Left cardiac atrium (tissue), 4 donors: ENCODE results near the gene AKAP8L. TPM values are rescaled to one million over a fixed set of nuclear protein-coding genes. Genes with fewer than 3 reads are reported as not detected.

Source experiments
- ATAC-seq, 2 donors: fragments of 200-7000 bp; cut with Tn5 transposase; one replicate each; pipeline ENCODE4 v1.9.1; 2020; ENCODE audit warnings: mild to moderate bottlenecking in 2 of 2, moderate library complexity in 2 of 2
- DNase-seq: peaks from one replicate; pipeline ENCODE4 v3.0.0-alpha.2; 2020
- intact Hi-C, 2 donors: fragments of 100-400 bp; cut with DNase I; formaldehyde crosslinking; loops; one replicate each; pipeline versions ENCODE4 v1.14.1 to v1.15.1; 2022 to 2023
- long read RNA-seq: library from polyadenylated mRNA; unstranded; transcript quantifications from one replicate; pipeline ENCODE4 v2.0.0, GENCODE V29; 2021
- total RNA-seq, 2 donors: library from RNA; stranded (reverse); fragmentation: NEBNext Ultra II Directional; extraction: Animal tissue kit (Norgen Biotek cat#: 25700); gene quantifications; one replicate each; pipeline ENCODE4 v1.2.1, GENCODE V29; 2021
- donor health status: DM: no; HTN: yes; CAD: no.
- donor health status: DM: no; HTN: yes; CAD: no; lungs with severe emphysema.
- donor health status: DM: yes; HTN: yes; CAD: no.
- donor health status: Dilated cardiomyopathy.

The AKAP8L gene
- total RNA-seq = 10 to 100 TPM; 61.5 to 74.2 TPM
- long read RNA-seq, partial matches to known transcripts = 3 of 4 reads
- long read RNA-seq, other reads (novel, unspliced or antisense) = 0 of 4 reads

DNA sequence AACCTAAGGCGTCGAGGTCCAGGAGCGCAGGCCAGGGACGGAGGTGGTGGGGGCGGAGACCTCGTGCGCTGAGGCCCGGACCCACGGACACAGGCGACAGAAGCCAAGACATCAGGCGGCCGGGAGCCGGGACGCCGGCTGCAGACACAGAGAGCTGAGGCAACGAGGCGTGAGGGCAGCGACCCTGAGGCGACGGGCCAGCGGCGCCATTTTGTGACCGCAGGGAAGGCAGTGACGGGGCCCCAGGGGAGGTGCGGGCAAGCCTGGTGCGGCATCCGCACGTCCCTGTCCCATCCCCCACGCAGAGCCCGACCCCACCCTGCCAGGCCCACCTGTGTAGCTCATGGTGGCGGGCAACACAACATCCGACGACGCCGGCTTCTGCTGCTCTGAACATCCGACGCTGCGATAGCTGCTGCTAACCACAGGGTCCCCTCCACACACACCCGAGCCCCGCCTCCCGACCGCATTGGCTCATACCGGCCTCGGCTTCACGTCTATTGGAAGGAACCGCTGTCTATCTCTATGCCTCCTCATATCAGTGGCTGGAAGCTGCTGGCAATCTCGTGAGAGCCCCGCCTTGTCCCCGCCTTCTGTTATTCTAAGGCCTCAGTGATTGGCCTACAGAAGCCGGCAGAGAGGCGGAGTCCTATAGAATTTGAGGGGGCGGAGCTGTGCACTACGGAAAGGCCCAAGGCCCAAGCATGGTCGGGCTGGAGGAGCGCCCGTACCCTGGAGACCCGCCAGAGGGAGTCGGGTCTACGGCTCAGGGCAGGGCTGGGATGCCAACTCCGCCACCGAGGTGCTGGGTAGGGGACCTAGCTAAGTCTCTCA is at the start of gene AKAP8L:
TSS of gene AKAP8L (minus strand) at position 410 of the 834 bp plus-strand sequence. CDS start at position 345, 65 bp downstream.
- ATAC-seq (peak; percentile 95 to 97), DNase-seq (peak; percentile 99)
- intact Hi-C loops = no loop called here

DNA sequence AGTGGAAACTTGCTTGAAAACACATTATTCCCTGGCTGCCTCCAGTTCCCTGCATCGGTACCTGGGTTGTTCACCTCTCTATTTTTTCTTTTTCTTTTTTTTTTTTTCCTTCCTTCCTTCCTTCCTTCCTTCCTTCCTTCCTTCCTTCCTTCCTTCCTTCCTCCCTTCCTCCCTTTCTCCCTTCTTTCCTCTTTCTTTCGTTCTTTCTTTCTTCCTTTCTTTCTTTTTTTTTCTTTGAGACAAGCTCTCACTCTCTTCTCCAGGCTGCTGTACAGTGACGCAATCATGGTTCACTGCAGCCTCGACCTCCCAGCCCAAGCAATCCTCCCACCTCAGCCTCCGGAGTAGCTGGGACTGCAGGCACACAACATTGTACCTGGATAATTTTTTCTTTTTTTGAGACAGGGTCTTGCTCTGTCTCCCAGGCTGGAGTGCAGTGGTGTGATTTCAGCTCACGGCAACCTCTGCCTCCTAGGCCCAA is 49.0 kb upstream of the AKAP8L start:
- intact Hi-C loops = no loop called here
- ATAC-seq (no peak), DNase-seq (no peak)

DNA sequence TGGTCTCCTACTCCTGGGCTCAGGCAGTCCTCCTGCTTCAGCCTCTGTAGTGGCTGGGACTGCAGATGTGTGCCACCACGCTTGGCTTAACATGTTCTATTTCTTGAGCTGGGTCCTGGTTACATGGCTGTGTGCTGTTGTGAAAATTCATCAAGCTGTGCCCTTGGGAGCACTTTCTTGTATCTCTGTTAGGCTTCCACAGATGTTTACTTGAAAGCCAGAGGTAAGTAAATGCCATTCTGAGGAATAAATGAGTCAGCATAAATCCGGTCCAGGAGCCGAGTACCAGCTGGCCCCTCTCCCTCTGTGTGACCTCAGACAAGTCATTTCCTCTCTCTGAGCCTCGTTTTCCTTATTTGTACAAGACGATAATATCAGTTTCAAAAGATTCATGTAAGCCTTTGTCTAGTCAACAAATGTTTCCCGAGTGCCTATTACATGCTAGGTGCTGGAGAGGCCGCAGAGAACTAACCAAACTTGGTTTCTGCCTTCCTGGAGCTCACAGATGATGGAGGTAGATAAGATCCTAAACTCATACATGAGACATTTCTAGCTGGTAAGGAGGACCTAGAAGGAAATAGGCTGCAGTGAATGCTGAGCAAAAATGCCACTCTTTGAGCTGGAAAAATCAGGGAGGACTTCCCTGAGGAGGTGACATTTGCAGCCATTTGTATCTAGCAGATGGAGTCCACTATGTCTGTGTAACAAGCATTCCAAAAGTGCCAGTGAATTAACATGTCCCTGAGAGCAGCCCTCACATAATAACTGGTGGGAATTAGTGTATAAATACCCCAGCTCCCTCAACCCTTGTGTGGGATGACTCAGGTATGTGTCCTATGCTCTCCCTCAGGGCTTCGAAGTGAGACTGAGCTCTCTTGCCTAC is 48.3 kb upstream of the AKAP8L start:
- ATAC-seq (no peak), DNase-seq (no peak)
- intact Hi-C loops = no loop called here

DNA sequence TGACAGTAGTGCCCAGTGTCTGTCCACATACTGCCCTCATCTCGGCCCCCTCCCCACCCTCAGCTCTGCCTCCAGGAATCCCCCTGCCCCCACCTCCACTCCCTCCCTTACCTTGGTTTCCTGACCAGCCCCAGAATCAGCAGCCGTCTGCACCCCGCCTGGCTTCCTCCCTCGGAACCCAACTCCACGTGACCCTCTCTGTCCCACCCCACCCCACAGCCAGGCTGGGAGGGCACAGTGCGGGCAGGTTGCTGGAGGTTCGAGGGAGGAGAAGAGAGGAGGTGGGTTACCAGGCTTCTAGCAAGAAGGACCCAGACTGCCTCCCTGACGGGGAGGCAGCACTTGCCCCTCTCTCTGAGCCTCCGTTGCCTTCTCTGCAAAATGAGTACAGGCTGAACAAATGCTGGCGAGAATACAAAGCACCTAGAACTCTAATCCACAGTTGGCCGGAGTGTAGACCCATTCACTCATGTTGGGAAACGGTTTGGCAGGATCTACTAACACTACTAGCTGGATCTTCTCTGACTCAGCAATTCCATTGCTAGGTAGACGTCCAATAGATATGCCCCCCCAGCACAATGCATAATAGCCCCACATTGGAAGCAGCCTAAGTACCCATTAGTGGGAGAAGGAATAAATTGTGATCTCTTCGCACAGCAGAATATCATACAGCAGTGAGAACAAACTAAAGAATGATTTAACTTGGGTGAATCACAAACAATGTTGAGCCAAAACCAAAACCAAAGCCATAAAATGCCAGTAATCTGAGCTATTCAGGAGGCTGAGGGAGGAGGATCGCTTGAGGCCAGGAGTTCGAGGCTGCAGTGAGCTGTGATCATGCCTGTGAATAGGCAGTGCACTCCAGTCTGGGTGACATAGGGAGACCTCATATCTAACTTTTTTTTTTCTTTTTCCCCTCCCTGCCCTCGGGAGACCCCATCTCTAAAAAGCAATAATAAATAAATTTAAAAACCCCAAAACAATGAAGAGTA is 45.9 kb upstream of the AKAP8L start, which contains the start of gene RASAL3:
TSS of gene RASAL3 (minus strand) at position 151 of the 992 bp plus-strand sequence. CDS start 186 bp downstream, outside the sequence.
- DNase-seq = no peak
- ATAC-seq = peak; percentile 65 to 70
- intact Hi-C loops = no loop called here

DNA sequence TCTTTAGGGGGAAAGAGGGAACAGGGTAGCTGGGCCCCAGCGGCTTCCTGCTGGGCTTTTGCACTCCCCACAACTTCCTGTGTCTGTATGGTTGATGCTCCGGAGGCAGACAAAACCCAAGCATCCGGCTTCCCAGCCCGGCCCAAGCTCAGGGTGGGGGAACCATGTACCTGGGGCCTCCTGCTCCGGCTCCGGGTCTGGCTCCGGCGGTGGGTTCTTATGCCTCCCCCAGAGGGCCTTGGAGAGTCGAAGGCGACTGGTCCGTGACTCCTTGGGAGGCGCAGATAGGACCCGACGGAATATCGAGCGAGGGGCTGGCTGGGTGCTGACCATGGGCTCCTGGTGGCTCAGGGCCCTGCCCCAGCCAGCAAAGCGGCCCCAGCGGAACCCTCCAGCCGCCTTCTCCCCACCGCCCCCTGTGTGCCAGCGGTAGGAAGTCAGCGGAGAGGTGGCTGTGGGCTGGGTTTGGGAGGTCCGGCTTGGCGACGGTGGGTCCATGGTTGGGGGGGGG is 45.1 kb upstream of the AKAP8L start:
- intact Hi-C loops = no loop called here
- no peak for DNase-seq
- peak; percentile 77 to 82 for ATAC-seq

DNA sequence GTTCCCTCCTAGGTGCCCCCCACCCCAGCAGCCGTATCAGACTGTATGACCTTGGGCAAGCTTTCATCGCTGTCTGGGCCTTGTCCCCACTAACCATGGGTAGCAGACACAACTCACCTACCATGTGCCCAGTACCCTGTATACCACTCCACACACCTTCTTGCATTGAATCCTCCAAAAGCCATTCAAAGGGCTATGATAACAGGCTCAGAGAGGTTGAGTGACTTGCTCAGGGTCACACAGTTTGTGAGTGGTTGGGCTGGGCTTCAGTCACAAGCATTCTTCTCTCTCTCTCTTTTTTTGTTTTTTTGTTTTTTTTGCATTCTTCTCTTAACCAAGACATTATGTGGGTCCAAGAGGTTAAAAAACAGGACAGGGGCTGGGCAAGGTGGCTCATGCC is 42.9 kb upstream of the AKAP8L start:
- DNase-seq (no peak), ATAC-seq (no peak)
- intact Hi-C loops = no loop called here

DNA sequence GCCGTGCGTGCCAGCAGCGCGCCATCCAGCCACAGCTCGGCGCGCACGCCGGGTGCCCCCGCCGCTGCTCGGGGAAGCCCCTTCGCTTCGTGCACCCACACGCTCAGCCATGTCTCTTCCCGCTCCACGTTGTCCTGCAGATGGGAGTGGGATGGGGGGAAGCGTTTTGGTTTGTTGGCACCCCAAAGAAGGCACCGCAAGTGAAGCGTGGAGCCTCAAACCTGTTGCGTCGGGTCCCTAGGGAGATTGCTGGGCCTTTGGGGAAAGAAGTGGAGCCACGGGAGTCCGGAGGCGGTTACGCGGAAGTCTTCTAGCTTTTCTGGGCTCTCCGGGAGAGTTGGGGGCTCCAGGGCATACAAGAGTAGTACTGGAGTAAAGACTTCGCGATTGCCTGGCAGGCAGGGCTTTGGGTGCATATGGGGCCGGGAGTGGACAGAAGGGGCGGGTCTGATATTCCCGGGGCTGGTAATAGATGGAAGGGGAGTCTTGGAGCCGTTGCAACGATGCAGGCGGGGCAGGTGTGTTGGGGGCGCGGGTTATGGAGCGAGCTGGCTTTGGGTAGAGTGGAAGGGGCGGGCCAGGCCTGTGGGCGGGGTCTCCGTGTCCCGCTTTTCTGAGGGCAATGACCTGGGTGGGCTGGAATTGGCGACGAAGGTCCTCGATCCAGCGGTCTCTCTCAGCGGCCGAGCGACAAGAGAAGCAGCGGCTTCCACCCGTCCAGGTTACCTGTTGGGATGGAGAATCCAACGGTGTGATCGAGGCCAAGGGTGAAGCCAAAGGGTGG is 39.1 kb upstream of the AKAP8L start:
- ATAC-seq = no peak
- intact Hi-C loops = loop anchor here (10.0 kb wide), 1 partner anchor 97 kb away; no protein-coding TSS in a partner anchor
- no peak for DNase-seq

- intact Hi-C loops = loop anchor here (10.0 kb wide), 1 partner anchor 98 kb away; no protein-coding TSS in a partner anchor
Observed at GRCh38 chr19:15456871-15457700, 38.3 kb upstream of the AKAP8L start.

GRCh38 chr19:15456441-15456840 is 37.7 kb upstream of the AKAP8L start:
- ATAC-seq = no peak
- DNase-seq = no peak
- intact Hi-C loops = loop anchor here (10.0 kb wide), 1 partner anchor 98 kb away; no protein-coding TSS in a partner anchor

More at GRCh38 chr19:15456871-15457700, 38.3 kb upstream of the AKAP8L start:
- DNase-seq (no peak), ATAC-seq (no peak)

DNA sequence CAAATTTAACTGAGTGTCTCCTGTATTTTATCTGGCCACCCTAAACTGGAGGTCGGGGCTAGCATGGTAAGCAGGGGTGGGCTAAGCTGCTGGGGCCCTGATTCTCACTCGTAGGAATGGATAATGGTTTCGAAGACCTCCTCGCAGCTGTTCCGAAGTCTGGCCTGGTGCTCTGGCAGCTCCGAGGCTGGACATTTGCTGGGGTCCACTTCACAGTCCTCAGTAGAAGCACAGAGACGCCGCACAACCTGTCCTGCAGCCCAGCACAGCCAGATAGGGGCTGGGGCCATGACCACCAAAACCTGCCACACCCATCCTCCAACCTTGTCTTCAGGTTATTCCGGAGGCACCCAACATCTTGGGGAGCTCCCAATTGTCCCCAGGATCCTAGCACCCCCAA is 37.2 kb upstream of the AKAP8L start:
- no peak for DNase-seq
- ATAC-seq = no peak
- intact Hi-C loops = loop anchor here (10.0 kb wide), 1 partner anchor 99 kb away; no protein-coding TSS in a partner anchor

- ATAC-seq = no peak
- no peak for DNase-seq
- intact Hi-C loops = loop anchor here (10.0 kb wide), 1 partner anchor 101 kb away; no protein-coding TSS in a partner anchor
Observed at GRCh38 chr19:15453906-15454860, 35.4 kb upstream of the AKAP8L start.

- peak; percentile 16 to 32 for ATAC-seq
- intact Hi-C loops = loop anchor here (10.0 kb wide), 1 partner anchor 102 kb away; no protein-coding TSS in a partner anchor
- no peak for DNase-seq
Observed at GRCh38 chr19:15453091-15453578, 34.3 kb upstream of the AKAP8L start.

DNA sequence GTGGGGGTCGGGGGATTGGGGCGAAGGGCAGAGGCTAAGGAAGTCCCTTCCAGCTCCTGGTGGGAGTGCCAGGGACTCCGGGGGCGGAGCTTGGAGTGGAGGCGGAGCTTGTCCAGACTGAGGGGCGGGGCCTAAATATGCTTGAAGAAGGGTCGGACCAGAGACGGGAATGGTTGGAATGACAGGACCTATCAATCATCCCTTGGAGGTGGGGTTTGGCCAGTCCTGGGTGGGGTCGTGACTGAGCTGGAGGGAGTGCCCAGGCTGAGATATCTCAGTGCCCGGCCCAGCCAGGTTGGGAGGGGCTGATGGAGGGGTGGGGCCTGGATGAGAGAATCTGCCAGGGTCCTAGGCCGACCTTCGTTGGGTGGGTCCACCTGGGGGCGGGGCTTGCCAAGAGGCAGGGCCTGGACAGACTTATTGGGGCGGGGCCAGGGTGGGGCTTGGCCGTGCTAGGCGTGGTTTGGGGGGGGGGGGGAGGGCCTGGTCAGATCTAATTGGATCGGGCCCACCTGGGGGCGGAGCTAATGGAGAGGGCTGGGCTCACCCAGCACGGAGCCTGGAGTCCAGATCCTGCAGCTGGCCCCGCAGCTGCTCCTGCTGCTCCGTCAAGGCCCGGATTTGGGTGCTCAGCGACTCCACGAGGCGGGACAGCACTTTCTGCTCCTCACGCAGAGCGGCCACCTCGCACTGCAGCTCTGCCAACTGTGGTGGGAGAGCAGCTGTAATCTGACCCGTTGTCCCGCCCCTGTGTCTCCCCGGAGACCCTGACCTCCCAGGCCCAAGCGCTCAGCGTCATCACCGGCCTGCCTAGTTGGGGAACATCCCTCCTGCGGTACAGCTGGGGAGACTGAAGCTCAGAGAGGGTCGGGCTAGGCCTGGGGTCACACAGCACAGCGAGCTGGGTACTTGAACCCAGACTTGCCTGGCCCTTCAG is 33.6 kb upstream of the AKAP8L start:
- intact Hi-C loops = loop anchor here (10.0 kb wide), 1 partner anchor 102 kb away; no protein-coding TSS in a partner anchor
- ATAC-seq (peak; percentile 73 to 84), DNase-seq (peak; percentile 95)

DNA sequence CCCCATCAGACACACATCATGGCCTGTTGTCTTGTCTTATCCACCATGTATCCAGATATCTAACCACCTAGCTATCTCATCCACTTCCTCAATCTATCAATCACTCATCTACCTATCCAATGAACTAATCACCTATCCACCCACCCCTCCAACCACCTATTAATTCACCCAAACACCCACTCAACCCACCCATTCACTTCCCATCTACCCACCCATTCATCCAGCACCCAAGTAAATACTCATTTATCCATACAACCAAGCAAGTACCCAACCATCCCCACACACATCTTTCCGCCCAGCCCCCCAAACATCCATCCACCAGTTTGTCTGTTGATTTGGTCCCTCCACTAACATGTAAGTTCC is 31.7 kb upstream of the AKAP8L start:
- DNase-seq = no peak
- intact Hi-C loops = loop anchor here (10.0 kb wide), 1 partner anchor 104 kb away; no protein-coding TSS in a partner anchor

More for the DNA sequence above, 31.7 kb upstream of the AKAP8L start:
- no peak for ATAC-seq
